Dendritic cell treated with granulocyte-macrophage colony-stimulating factor and Interleukin-4, amounts not matched to agents 40 ng/mL and 50 ng/mL, for 4 days (primary cell): ENCODE measurements around the gene TMEM212.
A peak's percentile ranks its signal among the peaks of the same experiment; 100 is the strongest.

Source experiments
- H3K27ac Mint-ChIP-seq: one replicate; pipeline ENCODE4 v1.8.0; 2022; ENCODE audit warnings: mild to moderate bottlenecking, mixed read lengths
- H3K27me3 Mint-ChIP-seq: one replicate; pipeline ENCODE4 v1.8.0; 2022; ENCODE audit warnings: mild to moderate bottlenecking, mixed read lengths
- H3K36me3 Mint-ChIP-seq: one replicate; pipeline ENCODE4 v1.8.0; 2022; ENCODE audit warnings: low read depth, mixed read lengths
- H3K4me1 Mint-ChIP-seq: one replicate; pipeline ENCODE4 v1.8.0; 2022; ENCODE audit warnings: low read depth, mixed read lengths
- H3K4me3 Mint-ChIP-seq: one replicate; pipeline ENCODE4 v1.8.0; 2022; ENCODE audit warnings: mild to moderate bottlenecking, moderate library complexity, mixed read lengths
- H3K9me3 Mint-ChIP-seq: one replicate; pipeline ENCODE4 v1.8.0; 2022; ENCODE audit warnings: mixed read lengths
- intact Hi-C: fragments of 100-400 bp; cut with micrococcal nuclease; formaldehyde crosslinking; loops from one replicate; pipeline ENCODE4 v1.15.0; 2022

The TMEM212 gene

DNA sequence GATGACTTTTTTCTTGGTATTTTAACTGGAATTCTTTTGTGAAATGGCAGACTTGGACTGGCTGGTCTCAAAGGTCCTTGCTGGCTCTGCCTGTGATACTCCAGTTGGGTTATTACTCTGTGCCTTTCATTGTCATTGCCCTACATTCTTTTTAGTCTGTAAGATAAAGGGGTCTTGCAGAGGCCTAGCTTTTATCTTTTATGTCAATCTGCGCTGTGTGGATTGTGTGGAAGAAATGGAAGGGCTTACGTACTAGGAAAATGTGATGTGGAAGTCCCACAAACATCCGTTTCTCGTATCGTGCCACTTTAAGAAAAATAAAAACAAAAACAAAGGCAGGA is 8.7 kb upstream of the TMEM212 start:
- intact Hi-C loops, result loop anchor here (10.0 kb wide), 1 partner anchor 510 kb away; no protein-coding TSS in a partner anchor
- no peak overlapping the region for H3K4me3 Mint-ChIP-seq
- H3K4me1 Mint-ChIP-seq, result peaks cover 37% of the 10 kb centered on the region

DNA sequence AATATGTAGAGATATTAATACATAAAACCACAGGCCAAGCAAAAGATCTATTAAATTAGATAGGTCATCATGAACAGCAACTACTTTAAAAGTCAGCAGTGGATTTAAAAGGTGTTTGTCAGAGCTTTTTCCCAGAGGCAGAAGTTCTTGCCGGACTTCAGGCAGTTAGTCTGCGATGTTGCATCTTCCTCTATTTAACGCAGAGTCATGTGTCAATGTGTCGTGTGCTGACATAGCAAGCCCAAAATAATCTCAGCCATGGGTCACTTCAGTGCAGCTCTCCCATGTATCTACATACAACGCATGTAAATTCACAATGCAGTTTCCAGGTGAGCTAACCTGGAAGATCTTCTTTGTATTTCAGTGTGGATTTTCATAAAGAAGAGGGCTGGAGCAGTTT is 8.0 kb upstream of the TMEM212 start:
- H3K27me3 Mint-ChIP-seq, result no peaks in the 10 kb centered on the region
- H3K27ac Mint-ChIP-seq, result no peak overlapping the region
- no peaks in the 10 kb centered on the region for H3K9me3 Mint-ChIP-seq
- H3K4me1 Mint-ChIP-seq, result peaks cover 30% of the 10 kb centered on the region
- no peaks in the 10 kb centered on the region for H3K36me3 Mint-ChIP-seq
- no peak overlapping the region for H3K4me3 Mint-ChIP-seq
- intact Hi-C loops, result loop anchor here (5.0 to 10.0 kb wide), 2 partner anchors 188 to 510 kb away; no protein-coding TSS in a partner anchor

More for the DNA sequence above, 8.7 kb upstream of the TMEM212 start:
- H3K36me3 Mint-ChIP-seq, result no peaks in the 10 kb centered on the region
- no peaks in the 10 kb centered on the region for H3K27me3 Mint-ChIP-seq
- peak overlapping the region; percentile 46 for H3K27ac Mint-ChIP-seq
- no peaks in the 10 kb centered on the region for H3K9me3 Mint-ChIP-seq

DNA sequence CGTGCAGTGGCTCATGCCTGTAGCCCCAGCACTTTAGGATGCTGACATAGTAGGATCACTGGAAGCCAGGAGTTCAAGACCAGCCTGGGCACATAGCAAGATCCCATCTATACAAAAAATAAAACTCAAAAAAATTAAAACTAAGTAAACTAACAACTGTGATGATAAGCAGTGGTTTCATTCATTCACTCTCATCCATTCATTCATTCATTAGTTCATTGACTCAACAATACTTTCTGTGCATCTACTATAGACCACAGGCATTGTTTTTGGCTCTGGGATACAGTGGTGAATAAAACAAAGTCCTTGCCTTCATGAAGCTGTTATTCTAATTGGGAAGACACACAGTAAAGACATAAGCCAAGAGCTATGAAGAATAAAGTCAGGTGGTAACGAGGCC is 7.5 kb upstream of the TMEM212 start:
- Mint-ChIP-seq H3K27me3 (peaks cover 2% of the 10 kb centered on the region), H3K9me3 (no peaks in the 10 kb centered on the region), H3K27ac (no peak overlapping the region), H3K4me1 (peaks cover 32% of the 10 kb centered on the region), H3K36me3 (no peaks in the 10 kb centered on the region), H3K4me3 (no peak overlapping the region)
- intact Hi-C loops, result loop anchor here (5.0 to 10.0 kb wide), 2 partner anchors 188 to 509 kb away; no protein-coding TSS in a partner anchor

DNA sequence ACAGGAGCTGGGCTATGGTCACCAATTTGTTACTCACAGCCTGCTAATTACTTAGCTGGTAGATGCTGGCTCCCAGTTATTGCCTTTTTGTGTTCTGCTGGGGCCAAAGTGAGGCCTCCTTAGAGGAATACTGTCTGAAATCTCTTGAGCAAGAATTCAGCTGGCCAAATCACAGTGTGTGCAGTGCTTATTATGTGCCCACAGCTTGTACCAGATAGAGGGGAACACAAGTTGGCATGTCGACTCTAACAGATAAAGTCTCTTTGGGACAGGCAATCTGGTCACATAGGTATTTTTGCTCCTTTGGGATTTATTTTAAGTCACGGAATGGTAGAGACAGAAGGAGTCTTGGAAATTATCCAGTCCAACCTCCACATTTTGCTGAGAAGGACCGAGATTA is 6.3 kb upstream of the TMEM212 start:
- intact Hi-C loops, result loop anchor here (5.0 to 10.0 kb wide), 2 partner anchors 190 to 508 kb away; no protein-coding TSS in a partner anchor
- no peak overlapping the region for H3K4me3 Mint-ChIP-seq
- H3K27ac Mint-ChIP-seq, result no peak overlapping the region
- H3K36me3 Mint-ChIP-seq, result no peaks in the 10 kb centered on the region
- peaks cover 3% of the 10 kb centered on the region for H3K27me3 Mint-ChIP-seq
- H3K9me3 Mint-ChIP-seq, result no peaks in the 10 kb centered on the region
- peaks cover 35% of the 10 kb centered on the region for H3K4me1 Mint-ChIP-seq

DNA sequence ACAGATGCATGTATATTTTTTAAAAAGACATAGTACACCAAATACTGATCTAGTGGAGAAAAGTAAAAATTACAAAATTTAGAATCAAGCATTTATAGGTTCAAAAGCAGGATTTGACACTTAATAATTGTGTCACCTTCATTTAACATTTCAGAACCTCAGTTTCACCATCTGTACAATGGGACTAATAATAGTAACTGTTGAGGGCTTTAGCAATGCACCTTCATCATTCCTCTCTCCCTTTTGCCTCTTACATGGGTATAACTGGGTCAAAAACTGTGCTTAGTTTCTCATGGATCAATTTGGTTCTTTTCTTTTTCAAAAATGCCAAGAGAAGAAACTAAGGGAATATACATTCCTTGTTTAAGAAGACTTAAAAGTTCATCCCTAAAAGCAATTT is 5.5 kb upstream of the TMEM212 start:
- no peaks in the 10 kb centered on the region for H3K36me3 Mint-ChIP-seq
- intact Hi-C loops, result loop anchor here (5.0 to 10.0 kb wide), 2 partner anchors 190 to 507 kb away; no protein-coding TSS in a partner anchor
- H3K9me3 Mint-ChIP-seq, result no peaks in the 10 kb centered on the region
- H3K4me1 Mint-ChIP-seq, result peaks cover 35% of the 10 kb centered on the region
- no peak overlapping the region for H3K4me3 Mint-ChIP-seq
- H3K27ac Mint-ChIP-seq, result peak overlapping the region; percentile 67
- peaks cover 3% of the 10 kb centered on the region for H3K27me3 Mint-ChIP-seq

DNA sequence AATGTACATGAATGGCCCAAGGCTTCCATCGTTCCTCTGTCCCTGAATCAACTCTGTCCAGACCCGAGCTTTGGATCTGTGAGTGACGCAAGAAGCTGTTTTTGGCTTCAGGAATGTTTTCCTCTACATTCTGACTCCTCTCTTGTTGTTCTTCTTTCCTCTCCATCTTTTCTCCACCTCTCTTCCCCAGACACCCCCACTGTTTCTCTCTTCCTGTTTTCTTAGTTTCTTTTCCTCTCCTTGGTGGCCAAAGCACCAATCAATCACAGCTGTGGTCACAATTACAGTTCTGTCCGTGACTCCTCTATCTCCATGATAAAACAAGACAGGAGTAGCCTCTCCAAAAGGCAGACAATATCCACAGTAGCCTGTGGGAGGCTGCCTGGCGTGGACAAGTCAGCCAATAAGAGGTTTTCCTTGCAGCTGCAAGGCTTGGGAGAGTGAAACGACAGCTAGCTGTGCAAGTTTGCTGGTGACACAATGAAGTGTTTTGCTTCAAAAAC is 4.9 kb upstream of the TMEM212 start:
- Mint-ChIP-seq H3K9me3 (no peaks in the 10 kb centered on the region), H3K4me3 (peak overlapping the region; percentile 45), H3K36me3 (no peaks in the 10 kb centered on the region), H3K27me3 (peaks cover 3% of the 10 kb centered on the region), H3K27ac (peak overlapping the region; percentile 67), H3K4me1 (peaks cover 35% of the 10 kb centered on the region)
- intact Hi-C loops, result loop anchor here (5.0 to 10.0 kb wide), 2 partner anchors 191 to 507 kb away; no protein-coding TSS in a partner anchor

DNA sequence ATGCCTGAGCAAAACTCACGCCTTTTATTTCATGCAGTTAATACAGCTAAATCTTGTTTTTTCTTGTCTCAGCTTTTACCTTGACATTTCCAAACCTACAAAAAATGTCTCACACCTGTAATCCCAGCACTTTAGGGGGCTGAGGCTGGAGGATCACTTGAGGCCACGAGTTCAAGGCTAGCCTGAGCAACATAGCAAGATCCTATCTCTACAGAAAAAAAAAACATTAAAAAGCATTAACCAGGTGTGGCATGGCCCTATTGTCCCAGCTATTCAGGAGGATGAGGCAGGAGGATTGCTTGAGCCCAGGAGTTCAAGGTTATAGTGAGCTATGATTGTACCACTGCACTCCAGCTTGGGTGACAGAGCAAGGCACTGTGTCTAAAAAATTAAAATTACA is 3.9 kb upstream of the TMEM212 start:
- no peak overlapping the region for H3K27ac Mint-ChIP-seq
- H3K9me3 Mint-ChIP-seq, result no peaks in the 10 kb centered on the region
- no peak overlapping the region for H3K4me3 Mint-ChIP-seq
- intact Hi-C loops, result loop anchor here (5.0 to 10.0 kb wide), 2 partner anchors 192 to 506 kb away; no protein-coding TSS in a partner anchor
- peaks cover 3% of the 10 kb centered on the region for H3K27me3 Mint-ChIP-seq
- peaks cover 35% of the 10 kb centered on the region for H3K4me1 Mint-ChIP-seq
- H3K36me3 Mint-ChIP-seq, result no peaks in the 10 kb centered on the region

DNA sequence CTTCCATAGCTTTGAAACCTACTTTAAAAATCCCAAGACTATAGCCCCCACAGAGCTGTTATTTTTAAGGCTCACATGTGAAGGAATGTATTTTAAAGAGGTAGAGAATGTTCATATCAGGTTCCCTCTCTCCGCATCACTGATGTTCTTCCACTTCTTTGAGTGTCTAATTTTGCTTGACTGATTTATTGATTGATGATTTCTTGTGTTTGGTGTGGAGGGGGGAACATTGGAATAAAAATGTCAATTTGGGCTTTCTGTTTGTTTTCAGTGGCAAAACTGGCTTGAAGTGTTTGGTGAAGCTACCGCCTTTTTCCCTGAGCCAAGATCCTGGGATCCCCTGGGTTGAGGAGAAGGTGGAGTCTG is 2.7 kb upstream of the TMEM212 start:
- H3K9me3 Mint-ChIP-seq, result no peaks in the 10 kb centered on the region
- no peak overlapping the region for H3K4me3 Mint-ChIP-seq
- intact Hi-C loops, result no loop called here
- H3K36me3 Mint-ChIP-seq, result no peaks in the 10 kb centered on the region
- peak overlapping the region; percentile 5 for H3K27ac Mint-ChIP-seq
- H3K27me3 Mint-ChIP-seq, result peaks cover 3% of the 10 kb centered on the region
- peaks cover 26% of the 10 kb centered on the region for H3K4me1 Mint-ChIP-seq

GRCh38 chr3:171840811-171841619 is 2.1 kb upstream of the TMEM212 start:
- no peaks in the 10 kb centered on the region for H3K36me3 Mint-ChIP-seq
- H3K27ac Mint-ChIP-seq, result peak overlapping the region; percentile 5
- no peaks in the 10 kb centered on the region for H3K9me3 Mint-ChIP-seq
- H3K4me3 Mint-ChIP-seq, result no peak overlapping the region
- peaks cover 21% of the 10 kb centered on the region for H3K4me1 Mint-ChIP-seq
- H3K27me3 Mint-ChIP-seq, result peaks cover 3% of the 10 kb centered on the region
- intact Hi-C loops, result no loop called here

- peaks cover 20% of the 10 kb centered on the region for H3K4me1 Mint-ChIP-seq
- no peak overlapping the region for H3K27ac Mint-ChIP-seq
- H3K36me3 Mint-ChIP-seq, result no peaks in the 10 kb centered on the region
- peaks cover 3% of the 10 kb centered on the region for H3K27me3 Mint-ChIP-seq
- no peak overlapping the region for H3K4me3 Mint-ChIP-seq
- intact Hi-C loops, result no loop called here
- no peaks in the 10 kb centered on the region for H3K9me3 Mint-ChIP-seq
These were observed 1.5 kb upstream of the TMEM212 start for GRCh38 chr3:171841620-171842000.

DNA sequence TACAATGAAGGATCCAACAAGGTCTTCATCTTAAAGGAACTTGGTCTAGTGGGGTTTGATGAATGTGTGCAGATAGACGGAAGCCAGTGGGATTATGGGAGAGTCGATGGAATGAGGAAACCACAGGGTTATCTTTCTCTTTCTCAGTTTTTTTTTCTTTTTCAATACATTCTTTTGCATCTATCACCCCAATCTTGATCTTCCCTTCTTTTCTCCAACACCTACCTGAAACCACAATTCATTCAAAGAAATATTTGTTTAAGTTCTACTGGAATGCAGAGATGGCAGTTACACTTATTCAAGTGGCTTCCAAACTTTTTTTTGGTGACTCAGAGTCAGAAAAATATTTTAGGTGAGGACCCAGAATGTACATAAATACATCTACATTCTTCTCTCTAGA is 1.7 kb downstream of the TMEM212 start:
- Mint-ChIP-seq H3K27me3 (peaks cover 3% of the 10 kb centered on the region), H3K27ac (no peak overlapping the region), H3K9me3 (no peaks in the 10 kb centered on the region), H3K36me3 (no peaks in the 10 kb centered on the region), H3K4me3 (no peak overlapping the region), H3K4me1 (peaks cover 11% of the 10 kb centered on the region)
- intact Hi-C loops, result no loop called here

GRCh38 chr3:171845481-171846284 is 2.5 kb downstream of the TMEM212 start:
- peaks cover 12% of the 10 kb centered on the region for H3K4me1 Mint-ChIP-seq
- H3K27ac Mint-ChIP-seq, result no peak overlapping the region
- no peak overlapping the region for H3K4me3 Mint-ChIP-seq
- H3K36me3 Mint-ChIP-seq, result no peaks in the 10 kb centered on the region
- intact Hi-C loops, result no loop called here
- peaks cover under 1% of the 10 kb centered on the region for H3K27me3 Mint-ChIP-seq
- no peaks in the 10 kb centered on the region for H3K9me3 Mint-ChIP-seq

DNA sequence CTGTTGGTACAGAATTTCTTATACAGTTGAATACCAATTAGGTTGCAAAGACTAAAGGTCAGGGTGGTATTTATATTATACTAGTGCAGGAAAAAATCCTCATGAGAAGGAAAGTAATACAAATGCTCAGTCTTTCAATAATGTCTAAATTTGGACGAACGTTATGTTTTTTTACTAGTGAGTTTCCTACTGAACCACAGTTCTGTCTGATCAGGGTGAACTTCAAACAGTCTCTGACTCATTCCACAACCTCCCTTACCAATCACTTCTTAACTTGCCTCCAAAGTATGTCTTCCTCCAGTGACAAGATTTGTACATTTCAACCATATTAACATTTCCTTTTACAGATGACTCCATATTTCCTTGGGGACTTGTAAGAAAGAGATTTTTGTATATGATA is 3.4 kb downstream of the TMEM212 start:
- Mint-ChIP-seq H3K27ac (no peak overlapping the region), H3K4me3 (no peak overlapping the region), H3K4me1 (peaks cover 16% of the 10 kb centered on the region)

GRCh38 chr3:171847133-171847532 is 4.0 kb downstream of the TMEM212 start:
- Mint-ChIP-seq H3K9me3 (no peaks in the 10 kb centered on the region), H3K27me3 (no peaks in the 10 kb centered on the region), H3K4me3 (no peak overlapping the region), H3K27ac (no peak overlapping the region), H3K4me1 (peaks cover 16% of the 10 kb centered on the region), H3K36me3 (no peaks in the 10 kb centered on the region)
- intact Hi-C loops, result no loop called here

More for the DNA sequence above, 3.4 kb downstream of the TMEM212 start:
- no peaks in the 10 kb centered on the region for H3K9me3 Mint-ChIP-seq
- intact Hi-C loops, result no loop called here
- no peaks in the 10 kb centered on the region for H3K27me3 Mint-ChIP-seq
- H3K36me3 Mint-ChIP-seq, result no peaks in the 10 kb centered on the region
